ES-I3 (cell line): ENCODE data around the gene WWOX.

Source experiments
- H3K36me3 ChIP-seq: 2 replicates; pipeline ENCODE4 v1.6.1; 2013; ENCODE audit warnings: mild to moderate bottlenecking, low read length, control low read depth, moderate library complexity; ENCODE audit not compliant: insufficient read depth
- H3K4me1 ChIP-seq: 2 replicates; pipeline ENCODE4 v1.6.1; 2013; ENCODE audit warnings: mild to moderate bottlenecking, control low read depth, low read length; ENCODE audit not compliant: insufficient read depth
- H3K9ac ChIP-seq: 2 replicates; pipeline ENCODE4 v1.6.1; 2013; ENCODE audit warnings: low read depth, mild to moderate bottlenecking, low read length, moderate library complexity
- H3K9me3 ChIP-seq: 2 replicates; pipeline ENCODE4 v1.6.1; 2013; ENCODE audit warnings: mild to moderate bottlenecking, low read length, moderate library complexity; ENCODE audit not compliant: control insufficient read depth, insufficient read depth

WWOX gene

GRCh38 chr16:78252757-78253156, 153.3 kb downstream of the WWOX start:
- no peaks in the 10 kb centered on the region for H3K9me3 ChIP-seq
- no peak overlapping the region for H3K9ac ChIP-seq
- H3K4me1 ChIP-seq, result peaks cover 7% of the 10 kb centered on the region
- no peaks in the 10 kb centered on the region for H3K36me3 ChIP-seq

GRCh38 chr16:78254841-78255240, 155.4 kb downstream of the WWOX start:
- H3K9me3 ChIP-seq, result no peaks in the 10 kb centered on the region
- no peak overlapping the region for H3K9ac ChIP-seq
- H3K36me3 ChIP-seq, result no peaks in the 10 kb centered on the region
- H3K4me1 ChIP-seq, result peaks cover 13% of the 10 kb centered on the region

- no peaks in the 10 kb centered on the region for H3K9me3 ChIP-seq
- no peaks in the 10 kb centered on the region for H3K36me3 ChIP-seq
- H3K9ac ChIP-seq, result no peak overlapping the region
- H3K4me1 ChIP-seq, result peaks cover 16% of the 10 kb centered on the region
Observed at GRCh38 chr16:78256686-78257375, 157.4 kb downstream of the WWOX start.

- no peaks in the 10 kb centered on the region for H3K36me3 ChIP-seq
- peaks cover 16% of the 10 kb centered on the region for H3K4me1 ChIP-seq
- no peak overlapping the region for H3K9ac ChIP-seq
- no peaks in the 10 kb centered on the region for H3K9me3 ChIP-seq
Observed at GRCh38 chr16:78257376-78257728, 157.9 kb downstream of the WWOX start.

- no peaks in the 10 kb centered on the region for H3K9me3 ChIP-seq
- H3K9ac ChIP-seq, result no peak overlapping the region
- H3K36me3 ChIP-seq, result no peaks in the 10 kb centered on the region
- peaks cover 16% of the 10 kb centered on the region for H3K4me1 ChIP-seq
Observed at GRCh38 chr16:78258375-78259065, 159.1 kb downstream of the WWOX start.

- H3K4me1 ChIP-seq, result peaks cover 16% of the 10 kb centered on the region
- H3K36me3 ChIP-seq, result no peaks in the 10 kb centered on the region
- no peak overlapping the region for H3K9ac ChIP-seq
- no peaks in the 10 kb centered on the region for H3K9me3 ChIP-seq
Observed at GRCh38 chr16:78259873-78260272, 160.4 kb downstream of the WWOX start.

- H3K9me3 ChIP-seq, result no peaks in the 10 kb centered on the region
- H3K4me1 ChIP-seq, result 0 out of 2 replicates have a peak, but pooled peaks cover 3% of the 10 kb centered on the region
- no peak overlapping the region for H3K9ac ChIP-seq
- H3K36me3 ChIP-seq, result no peaks in the 10 kb centered on the region
Observed at GRCh38 chr16:78264642-78265041, 165.2 kb downstream of the WWOX start.

GRCh38 chr16:78269256-78269655, 169.8 kb downstream of the WWOX start:
- no peak overlapping the region for H3K9ac ChIP-seq
- H3K9me3 ChIP-seq, result no peaks in the 10 kb centered on the region
- H3K4me1 ChIP-seq, result no peaks in the 10 kb centered on the region
- no peaks in the 10 kb centered on the region; the same call in 1 of the 2 replicates for H3K36me3 ChIP-seq

- peaks cover 23% of the 10 kb centered on the region for H3K4me1 ChIP-seq
- H3K9me3 ChIP-seq, result no peaks in the 10 kb centered on the region
- H3K9ac ChIP-seq, result no peak overlapping the region
- H3K36me3 ChIP-seq, result no peaks in the 10 kb centered on the region; the same call in 1 of the 2 replicates
Observed at GRCh38 chr16:78271981-78272380, 172.5 kb downstream of the WWOX start.

- Histone ChIP-seq H3K9me3 (no peaks in the 10 kb centered on the region), H3K4me1 (peaks cover 38% of the 10 kb centered on the region), H3K36me3 (no peaks in the 10 kb centered on the region; the same call in 1 of the 2 replicates), H3K9ac (no peak overlapping the region)
Observed at GRCh38 chr16:78274771-78275170, 175.3 kb downstream of the WWOX start.

GRCh38 chr16:78275420-78275819, 176.0 kb downstream of the WWOX start:
- no peak overlapping the region for H3K9ac ChIP-seq

GRCh38 chr16:78277321-78278055, 178.0 kb downstream of the WWOX start:
- Histone ChIP-seq H3K36me3 (no peaks in the 10 kb centered on the region), H3K9ac (no peak overlapping the region; the same call in 1 of the 2 replicates), H3K9me3 (no peaks in the 10 kb centered on the region), H3K4me1 (peaks cover 38% of the 10 kb centered on the region)

More at GRCh38 chr16:78275420-78275819, 176.0 kb downstream of the WWOX start:
- H3K9me3 ChIP-seq, result no peaks in the 10 kb centered on the region
- peaks cover 38% of the 10 kb centered on the region for H3K4me1 ChIP-seq
- no peaks in the 10 kb centered on the region; the same call in 1 of the 2 replicates for H3K36me3 ChIP-seq

- H3K36me3 ChIP-seq, result no peaks in the 10 kb centered on the region
- H3K9ac ChIP-seq, result no peak overlapping the region
- peaks cover 38% of the 10 kb centered on the region for H3K4me1 ChIP-seq
- H3K9me3 ChIP-seq, result no peaks in the 10 kb centered on the region
Observed at GRCh38 chr16:78278056-78278450, 178.6 kb downstream of the WWOX start.

- H3K4me1 ChIP-seq, result peaks cover 23% of the 10 kb centered on the region
- H3K9me3 ChIP-seq, result no peaks in the 10 kb centered on the region
- H3K9ac ChIP-seq, result no peak overlapping the region
- no peaks in the 10 kb centered on the region for H3K36me3 ChIP-seq
Observed at GRCh38 chr16:78281115-78281514, 181.7 kb downstream of the WWOX start.
